HEK293 (cell line): ENCODE data around the gene YWHAG.

Source experiments
- GFI1B ChIP-seq: fragments of 450-650 bp; formaldehyde crosslinking; IDR thresholded peaks from 2 replicates; pipeline ENCODE4 v1.5.1; 2016; ENCODE audit warnings: missing biosample characterization, missing genetic modification characterization
- GLIS1 ChIP-seq: fragments of 450-650 bp; formaldehyde crosslinking; IDR thresholded peaks from 2 replicates; pipeline ENCODE4 v1.5.1; 2016; ENCODE audit warnings: missing biosample characterization, missing genetic modification characterization
- MYNN ChIP-seq: fragments of 450-650 bp; formaldehyde crosslinking; IDR thresholded peaks from 2 replicates; pipeline ENCODE4 v1.5.1; 2016; ENCODE audit warnings: missing biosample characterization, missing genetic modification characterization, borderline replicate concordance
- PRDM1 ChIP-seq: fragments of 450-650 bp; formaldehyde crosslinking; IDR thresholded peaks from 2 replicates; pipeline ENCODE4; 2016; ENCODE audit warnings: missing biosample characterization, missing genetic modification characterization
- REPIN1 ChIP-seq: fragments of 450-650 bp; formaldehyde crosslinking; IDR thresholded peaks from 2 replicates; pipeline ENCODE4 v1.5.1; 2017; ENCODE audit warnings: missing biosample characterization, missing genetic modification characterization, low read depth
- TRIM28 ChIP-seq: IDR thresholded peaks from 2 replicates; pipeline ENCODE4 v1.6.1; 2011; ENCODE audit warnings: low read length, control low read depth, borderline replicate concordance
- YY2 ChIP-seq: fragments of 450-650 bp; formaldehyde crosslinking; IDR thresholded peaks from 2 replicates; pipeline ENCODE4 v1.5.1; 2016; ENCODE audit warnings: missing biosample characterization, missing genetic modification characterization
- ZBTB21 ChIP-seq: fragments of 450-650 bp; formaldehyde crosslinking; IDR thresholded peaks from 2 replicates; pipeline ENCODE4 v1.5.1; 2017; ENCODE audit warnings: missing biosample characterization, missing genetic modification characterization
- ZEB2 ChIP-seq: fragments of 450-650 bp; formaldehyde crosslinking; IDR thresholded peaks from 2 replicates; pipeline ENCODE4 v1.5.1; 2016; ENCODE audit warnings: missing biosample characterization, missing genetic modification characterization
- ZNF248 ChIP-seq: fragments of 450-650 bp; formaldehyde crosslinking; IDR thresholded peaks from 2 replicates; pipeline ENCODE4 v1.5.1; 2017; ENCODE audit warnings: missing biosample characterization, missing genetic modification characterization
- ZNF366 ChIP-seq: fragments of 450-650 bp; formaldehyde crosslinking; conservative IDR thresholded peaks from 2 replicates; pipeline ENCODE4 v1.5.1; 2016; ENCODE audit warnings: missing biosample characterization, missing genetic modification characterization
- ZNF423 ChIP-seq: fragments of 450-650 bp; formaldehyde crosslinking; IDR thresholded peaks from 2 replicates; pipeline ENCODE4 v1.5.1; 2016; ENCODE audit warnings: missing biosample characterization, missing genetic modification characterization
- ZNF426 ChIP-seq: fragments of 450-650 bp; formaldehyde crosslinking; IDR thresholded peaks from 2 replicates; pipeline ENCODE4 v1.5.1; 2017; ENCODE audit warnings: missing biosample characterization, missing genetic modification characterization, mild to moderate bottlenecking, inconsistent platforms, moderate library complexity
- ZNF473 ChIP-seq: fragments of 450-650 bp; formaldehyde crosslinking; IDR thresholded peaks from 2 replicates; pipeline ENCODE4 v1.5.1; 2017; ENCODE audit warnings: missing biosample characterization, missing genetic modification characterization
- ZNF501 ChIP-seq: fragments of 450-650 bp; formaldehyde crosslinking; IDR thresholded peaks from 2 replicates; pipeline ENCODE4 v1.5.1; 2016; ENCODE audit warnings: missing biosample characterization, missing genetic modification characterization
- ZNF548 ChIP-seq: fragments of 450-650 bp; formaldehyde crosslinking; IDR thresholded peaks from 2 replicates; pipeline ENCODE4 v1.5.1; 2016; ENCODE audit warnings: missing biosample characterization, missing genetic modification characterization
- ZNF558 ChIP-seq: fragments of 450-650 bp; formaldehyde crosslinking; IDR thresholded peaks from 2 replicates; pipeline ENCODE4 v1.5.1; 2016; ENCODE audit warnings: missing biosample characterization, missing genetic modification characterization
- ZNF560 ChIP-seq: fragments of 450-650 bp; formaldehyde crosslinking; IDR thresholded peaks from 2 replicates; pipeline ENCODE4 v1.5.1; 2017; ENCODE audit warnings: missing biosample characterization, missing genetic modification characterization, borderline replicate concordance
- ZNF621 ChIP-seq: fragments of 450-650 bp; formaldehyde crosslinking; IDR thresholded peaks from 2 replicates; pipeline ENCODE4 v1.5.1; 2017; ENCODE audit warnings: missing biosample characterization, missing genetic modification characterization
- ZNF624 ChIP-seq: fragments of 450-650 bp; formaldehyde crosslinking; IDR thresholded peaks from 2 replicates; pipeline ENCODE4 v1.5.1; 2017; ENCODE audit warnings: missing biosample characterization, missing genetic modification characterization
- ZNF658 ChIP-seq: fragments of 450-650 bp; formaldehyde crosslinking; IDR thresholded peaks from 2 replicates; pipeline ENCODE4; 2016; ENCODE audit warnings: missing biosample characterization, missing genetic modification characterization
- ZNF677 ChIP-seq: fragments of 450-650 bp; IDR thresholded peaks from 2 replicates; pipeline ENCODE4 v1.5.0; 2018; ENCODE audit warnings: missing biosample characterization, mild to moderate bottlenecking, missing genetic modification characterization, moderate library complexity
- ZNF792 ChIP-seq: fragments of 450-650 bp; formaldehyde crosslinking; IDR thresholded peaks from 2 replicates; pipeline ENCODE4 v1.5.1; 2016; ENCODE audit warnings: missing biosample characterization, missing genetic modification characterization
- ZSCAN30 ChIP-seq: fragments of 450-650 bp; IDR thresholded peaks from 2 replicates; pipeline ENCODE4 v1.5.1; 2018; ENCODE audit warnings: missing biosample characterization, mild to moderate bottlenecking, missing genetic modification characterization, moderate library complexity
- TF ChIP-seq, protein P1 (sequence below): fragments of 450-650 bp; formaldehyde crosslinking; IDR thresholded peaks from 2 replicates; pipeline ENCODE4 v1.5.1; 2016; ENCODE audit warnings: missing biosample characterization, missing genetic modification characterization
- TF ChIP-seq, protein P2 (sequence below): fragments of 450-650 bp; formaldehyde crosslinking; IDR thresholded peaks from 2 replicates; pipeline ENCODE4 v1.5.1; 2017; ENCODE audit warnings: missing biosample characterization, missing genetic modification characterization
- TF ChIP-seq, protein P3 (sequence below): fragments of 450-650 bp; formaldehyde crosslinking; IDR thresholded peaks from 2 replicates; pipeline ENCODE4 v1.5.1; 2016; ENCODE audit warnings: missing biosample characterization, missing genetic modification characterization
- TF ChIP-seq, protein P4 (sequence below): fragments of 450-650 bp; formaldehyde crosslinking; IDR thresholded peaks from 2 replicates; pipeline ENCODE4 v1.5.1; 2016; ENCODE audit warnings: missing biosample characterization, missing genetic modification characterization, borderline replicate concordance
- TF ChIP-seq, protein P5 (sequence below): fragments of 450-650 bp; IDR thresholded peaks from 2 replicates; pipeline ENCODE4 v1.5.1; 2018; ENCODE audit warnings: missing biosample characterization, mild to moderate bottlenecking, missing genetic modification characterization
- TF ChIP-seq, protein P6 (sequence below): fragments of 450-650 bp; formaldehyde crosslinking; IDR thresholded peaks from 2 replicates; pipeline ENCODE4 v1.5.1; 2016; ENCODE audit warnings: missing biosample characterization, missing genetic modification characterization

YWHAG gene

DNA sequence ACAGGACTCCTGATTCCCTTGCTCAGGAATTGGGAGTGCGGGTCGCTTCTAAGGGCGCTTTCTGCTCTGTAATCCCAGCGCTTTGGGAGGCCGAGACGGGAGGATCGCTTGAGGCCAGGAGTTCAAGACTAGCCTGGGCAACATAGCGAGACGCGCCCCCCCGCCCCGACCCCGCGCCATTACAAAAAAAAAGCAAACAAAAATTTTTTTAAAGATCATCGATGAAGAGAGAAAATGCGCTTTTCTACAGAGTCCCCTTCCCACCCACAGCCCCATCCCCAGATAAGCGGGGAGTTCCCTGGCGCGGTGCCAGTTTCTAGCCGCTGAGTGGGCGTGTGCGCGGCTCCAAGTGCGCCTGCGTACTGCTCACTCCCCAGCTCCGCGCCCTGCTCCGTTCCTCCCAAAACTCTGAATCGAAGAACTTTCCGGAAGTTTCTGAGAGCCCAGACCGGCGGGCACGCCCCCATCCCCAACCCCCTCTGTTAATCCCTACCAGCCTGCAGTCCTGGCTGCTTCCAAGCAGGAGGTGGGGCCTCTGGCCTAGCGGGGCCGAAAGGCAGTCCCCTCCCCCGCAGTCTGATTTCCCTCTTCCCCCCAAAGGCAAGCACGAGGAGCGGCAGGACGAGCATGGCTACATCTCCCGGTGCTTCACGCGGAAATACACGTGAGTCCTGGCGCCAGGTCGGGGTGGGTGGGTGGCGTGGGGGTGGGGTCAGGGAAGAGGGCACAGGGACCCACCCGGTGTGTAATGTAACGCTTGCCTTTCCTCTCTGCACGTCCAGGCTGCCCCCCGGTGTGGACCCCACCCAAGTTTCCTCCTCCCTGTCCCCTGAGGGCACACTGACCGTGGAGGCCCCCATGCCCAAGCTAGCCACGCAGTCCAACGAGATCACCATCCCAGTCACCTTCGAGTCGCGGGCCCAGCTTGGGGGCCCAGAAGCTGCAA is 55.3 kb downstream of the YWHAG start (continued):
- TF ChIP-seq ZNF621 (tag by site-specific recombination) (no peak), ZNF366 (tag by site-specific recombination) (no peak), ZNF658 (no peak), ZEB2 (tag by site-specific recombination) (no peak), ZNF624 (tag by site-specific recombination) (no peak), TRIM28 (no peak), ZNF501 (tag by site-specific recombination) (no peak), PRDM1 (tag by site-specific recombination) (no peak), ZNF548 (tag by site-specific recombination) (no peak), GLIS1 (tag by site-specific recombination) (peak; percentile 57), ZNF423 (tag by site-specific recombination) (no peak), ZNF677 (no peak), ZNF426 (tag by site-specific recombination) (no peak), ZNF473 (no peak), GFI1B (no peak), ZSCAN30 (tag by site-specific recombination) (no peak), REPIN1 (no peak), ZNF792 (tag by site-specific recombination) (no peak), ZBTB21 (no peak), ZNF558 (tag by site-specific recombination) (no peak), MYNN (no peak), ZNF560 (no peak), YY2 (no peak), ZNF248 (tag by site-specific recombination) (no peak)
- TF ChIP-seq, protein P1, sequence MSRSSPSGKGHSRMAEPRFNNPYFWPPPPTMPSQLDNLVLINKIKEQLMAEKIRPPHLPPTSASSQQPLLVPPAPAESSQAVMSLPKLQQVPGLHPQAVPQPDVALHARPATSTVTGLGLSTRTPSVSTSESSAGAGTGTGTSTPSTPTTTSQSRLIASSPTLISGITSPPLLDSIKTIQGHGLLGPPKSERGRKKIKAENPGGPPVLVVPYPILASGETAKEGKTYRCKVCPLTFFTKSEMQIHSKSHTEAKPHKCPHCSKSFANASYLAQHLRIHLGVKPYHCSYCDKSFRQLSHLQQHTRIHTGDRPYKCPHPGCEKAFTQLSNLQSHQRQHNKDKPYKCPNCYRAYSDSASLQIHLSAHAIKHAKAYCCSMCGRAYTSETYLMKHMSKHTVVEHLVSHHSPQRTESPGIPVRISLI, result no peak
- TF ChIP-seq, protein P2, sequence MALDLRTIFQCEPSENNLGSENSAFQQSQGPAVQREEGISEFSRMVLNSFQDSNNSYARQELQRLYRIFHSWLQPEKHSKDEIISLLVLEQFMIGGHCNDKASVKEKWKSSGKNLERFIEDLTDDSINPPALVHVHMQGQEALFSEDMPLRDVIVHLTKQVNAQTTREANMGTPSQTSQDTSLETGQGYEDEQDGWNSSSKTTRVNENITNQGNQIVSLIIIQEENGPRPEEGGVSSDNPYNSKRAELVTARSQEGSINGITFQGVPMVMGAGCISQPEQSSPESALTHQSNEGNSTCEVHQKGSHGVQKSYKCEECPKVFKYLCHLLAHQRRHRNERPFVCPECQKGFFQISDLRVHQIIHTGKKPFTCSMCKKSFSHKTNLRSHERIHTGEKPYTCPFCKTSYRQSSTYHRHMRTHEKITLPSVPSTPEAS, result no peak
- TF ChIP-seq, protein P3, sequence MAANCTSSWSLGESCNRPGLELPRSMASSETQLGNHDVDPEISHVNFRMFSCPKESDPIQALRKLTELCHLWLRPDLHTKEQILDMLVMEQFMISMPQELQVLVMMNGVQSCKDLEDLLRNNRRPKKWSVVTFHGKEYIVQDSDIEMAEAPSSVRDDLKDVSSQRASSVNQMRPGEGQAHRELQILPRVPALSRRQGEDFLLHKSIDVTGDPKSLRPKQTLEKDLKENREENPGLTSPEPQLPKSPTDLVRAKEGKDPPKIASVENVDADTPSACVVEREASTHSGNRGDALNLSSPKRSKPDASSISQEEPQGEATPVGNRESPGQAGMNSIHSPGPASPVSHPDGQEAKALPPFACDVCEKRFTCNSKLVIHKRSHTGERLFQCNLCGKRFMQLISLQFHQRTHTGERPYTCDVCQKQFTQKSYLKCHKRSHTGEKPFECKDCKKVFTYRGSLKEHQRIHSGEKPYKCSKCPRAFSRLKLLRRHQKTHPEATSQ (tag by site-specific recombination), result no peak
- TF ChIP-seq, protein P4, sequence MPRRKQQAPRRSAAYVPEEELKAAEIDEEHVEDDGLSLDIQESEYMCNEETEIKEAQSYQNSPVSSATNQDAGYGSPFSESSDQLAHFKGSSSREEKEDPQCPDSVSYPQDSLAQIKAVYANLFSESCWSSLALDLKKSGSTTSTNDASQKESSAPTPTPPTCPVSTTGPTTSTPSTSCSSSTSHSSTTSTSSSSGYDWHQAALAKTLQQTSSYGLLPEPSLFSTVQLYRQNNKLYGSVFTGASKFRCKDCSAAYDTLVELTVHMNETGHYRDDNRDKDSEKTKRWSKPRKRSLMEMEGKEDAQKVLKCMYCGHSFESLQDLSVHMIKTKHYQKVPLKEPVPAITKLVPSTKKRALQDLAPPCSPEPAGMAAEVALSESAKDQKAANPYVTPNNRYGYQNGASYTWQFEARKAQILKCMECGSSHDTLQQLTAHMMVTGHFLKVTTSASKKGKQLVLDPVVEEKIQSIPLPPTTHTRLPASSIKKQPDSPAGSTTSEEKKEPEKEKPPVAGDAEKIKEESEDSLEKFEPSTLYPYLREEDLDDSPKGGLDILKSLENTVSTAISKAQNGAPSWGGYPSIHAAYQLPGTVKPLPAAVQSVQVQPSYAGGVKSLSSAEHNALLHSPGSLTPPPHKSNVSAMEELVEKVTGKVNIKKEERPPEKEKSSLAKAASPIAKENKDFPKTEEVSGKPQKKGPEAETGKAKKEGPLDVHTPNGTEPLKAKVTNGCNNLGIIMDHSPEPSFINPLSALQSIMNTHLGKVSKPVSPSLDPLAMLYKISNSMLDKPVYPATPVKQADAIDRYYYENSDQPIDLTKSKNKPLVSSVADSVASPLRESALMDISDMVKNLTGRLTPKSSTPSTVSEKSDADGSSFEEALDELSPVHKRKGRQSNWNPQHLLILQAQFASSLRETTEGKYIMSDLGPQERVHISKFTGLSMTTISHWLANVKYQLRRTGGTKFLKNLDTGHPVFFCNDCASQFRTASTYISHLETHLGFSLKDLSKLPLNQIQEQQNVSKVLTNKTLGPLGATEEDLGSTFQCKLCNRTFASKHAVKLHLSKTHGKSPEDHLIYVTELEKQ (tag by site-specific recombination), result no peak
- TF ChIP-seq, protein P5, sequence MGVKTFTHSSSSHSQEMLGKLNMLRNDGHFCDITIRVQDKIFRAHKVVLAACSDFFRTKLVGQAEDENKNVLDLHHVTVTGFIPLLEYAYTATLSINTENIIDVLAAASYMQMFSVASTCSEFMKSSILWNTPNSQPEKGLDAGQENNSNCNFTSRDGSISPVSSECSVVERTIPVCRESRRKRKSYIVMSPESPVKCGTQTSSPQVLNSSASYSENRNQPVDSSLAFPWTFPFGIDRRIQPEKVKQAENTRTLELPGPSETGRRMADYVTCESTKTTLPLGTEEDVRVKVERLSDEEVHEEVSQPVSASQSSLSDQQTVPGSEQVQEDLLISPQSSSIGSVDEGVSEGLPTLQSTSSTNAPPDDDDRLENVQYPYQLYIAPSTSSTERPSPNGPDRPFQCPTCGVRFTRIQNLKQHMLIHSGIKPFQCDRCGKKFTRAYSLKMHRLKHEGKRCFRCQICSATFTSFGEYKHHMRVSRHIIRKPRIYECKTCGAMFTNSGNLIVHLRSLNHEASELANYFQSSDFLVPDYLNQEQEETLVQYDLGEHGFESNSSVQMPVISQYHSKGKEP (tag by site-specific recombination), result peak; percentile 53; the same call in 1 of the 2 replicates
- TF ChIP-seq, protein P6, sequence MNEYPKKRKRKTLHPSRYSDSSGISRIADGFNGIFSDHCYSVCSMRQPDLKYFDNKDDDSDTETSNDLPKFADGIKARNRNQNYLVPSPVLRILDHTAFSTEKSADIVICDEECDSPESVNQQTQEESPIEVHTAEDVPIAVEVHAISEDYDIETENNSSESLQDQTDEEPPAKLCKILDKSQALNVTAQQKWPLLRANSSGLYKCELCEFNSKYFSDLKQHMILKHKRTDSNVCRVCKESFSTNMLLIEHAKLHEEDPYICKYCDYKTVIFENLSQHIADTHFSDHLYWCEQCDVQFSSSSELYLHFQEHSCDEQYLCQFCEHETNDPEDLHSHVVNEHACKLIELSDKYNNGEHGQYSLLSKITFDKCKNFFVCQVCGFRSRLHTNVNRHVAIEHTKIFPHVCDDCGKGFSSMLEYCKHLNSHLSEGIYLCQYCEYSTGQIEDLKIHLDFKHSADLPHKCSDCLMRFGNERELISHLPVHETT (tag by site-specific recombination), result no peak
